OCI-LY7 (cell line): Measurements from ENCODE around the gene ZNF280D.

ENCODE experiments used
- EZH2phosphoT487 ChIP-seq: fragments of 200-600 bp; sonication (generic); IDR thresholded peaks from 2 replicates; pipeline ENCODE4 v1.6.1; 2018; ENCODE audit warnings: low read depth, borderline replicate concordance, mild to moderate bottlenecking, mixed run types, antibody characterized with exemption, low read length, moderate library complexity, mixed read lengths
- TF ChIP-seq, protein P1 (sequence below): fragments of 200-600 bp; sonication (generic); conservative IDR thresholded peaks from 2 replicates; pipeline ENCODE4 v1.5.1; 2014; ENCODE audit warnings: mild to moderate bottlenecking, antibody characterized with exemption, low read length, moderate library complexity, mixed read lengths

GRCh38 chr15:56648311-56648710 is 85.0 kb downstream of the ZNF280D start:
- TF ChIP-seq, protein P1, sequence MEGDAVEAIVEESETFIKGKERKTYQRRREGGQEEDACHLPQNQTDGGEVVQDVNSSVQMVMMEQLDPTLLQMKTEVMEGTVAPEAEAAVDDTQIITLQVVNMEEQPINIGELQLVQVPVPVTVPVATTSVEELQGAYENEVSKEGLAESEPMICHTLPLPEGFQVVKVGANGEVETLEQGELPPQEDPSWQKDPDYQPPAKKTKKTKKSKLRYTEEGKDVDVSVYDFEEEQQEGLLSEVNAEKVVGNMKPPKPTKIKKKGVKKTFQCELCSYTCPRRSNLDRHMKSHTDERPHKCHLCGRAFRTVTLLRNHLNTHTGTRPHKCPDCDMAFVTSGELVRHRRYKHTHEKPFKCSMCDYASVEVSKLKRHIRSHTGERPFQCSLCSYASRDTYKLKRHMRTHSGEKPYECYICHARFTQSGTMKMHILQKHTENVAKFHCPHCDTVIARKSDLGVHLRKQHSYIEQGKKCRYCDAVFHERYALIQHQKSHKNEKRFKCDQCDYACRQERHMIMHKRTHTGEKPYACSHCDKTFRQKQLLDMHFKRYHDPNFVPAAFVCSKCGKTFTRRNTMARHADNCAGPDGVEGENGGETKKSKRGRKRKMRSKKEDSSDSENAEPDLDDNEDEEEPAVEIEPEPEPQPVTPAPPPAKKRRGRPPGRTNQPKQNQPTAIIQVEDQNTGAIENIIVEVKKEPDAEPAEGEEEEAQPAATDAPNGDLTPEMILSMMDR = no peak
- no peak for TF ChIP-seq EZH2phosphoT487
